NCI-H146 (cell line): ENCODE results near the gene FAM151A.

ENCODE experiments used
- DNase-seq: peaks from one replicate; lab custom pipeline; 2025; lab: John Stamatoyannopoulos, UW

Gene FAM151A

GRCh38 chr1:54604051-54604450 lies 19.3 kb downstream of the FAM151A start:
- DNase-seq = no peak

GRCh38 chr1:54603241-54603640 lies 20.1 kb downstream of the FAM151A start:
- DNase-seq = no peak

GRCh38 chr1:54602554-54602953 lies 20.8 kb downstream of the FAM151A start:
- no peak for DNase-seq

GRCh38 chr1:54601730-54602129 lies 21.6 kb downstream of the FAM151A start:
- DNase-seq = no peak

GRCh38 chr1:54600947-54601721 lies 22.2 kb downstream of the FAM151A start:
- no peak for DNase-seq

- no peak for DNase-seq
These were observed 24.0 kb downstream of the FAM151A start for GRCh38 chr1:54599211-54599823.

GRCh38 chr1:54597455-54598030 lies 25.8 kb downstream of the FAM151A start:
- no peak for DNase-seq

- no peak for DNase-seq
These were observed 26.6 kb downstream of the FAM151A start for GRCh38 chr1:54596756-54597155.

GRCh38 chr1:54595956-54596498 lies 27.3 kb downstream of the FAM151A start:
- DNase-seq = no peak

GRCh38 chr1:54594463-54594862 lies 28.9 kb downstream of the FAM151A start:
- DNase-seq = no peak

- DNase-seq = no peak
These were observed 29.7 kb downstream of the FAM151A start for GRCh38 chr1:54593571-54594160.

GRCh38 chr1:54591127-54591756 lies 32.1 kb downstream of the FAM151A start:
- DNase-seq = no peak

GRCh38 chr1:54588377-54588776 lies 34.9 kb downstream of the FAM151A start:
- no peak for DNase-seq

GRCh38 chr1:54585181-54586066 lies 37.9 kb downstream of the FAM151A start:
- DNase-seq = no peak

GRCh38 chr1:54584575-54584974 lies 38.8 kb downstream of the FAM151A start:
- no peak for DNase-seq

GRCh38 chr1:54583871-54584270 lies 39.5 kb downstream of the FAM151A start:
- no peak for DNase-seq

GRCh38 chr1:54583307-54583686 lies 40.0 kb downstream of the FAM151A start:
- DNase-seq = no peak

- DNase-seq = peak; percentile 82
These were observed 40.6 kb downstream of the FAM151A start for GRCh38 chr1:54582566-54583306.

- DNase-seq = no peak
These were observed 41.7 kb downstream of the FAM151A start for GRCh38 chr1:54581621-54582035.

GRCh38 chr1:54580856-54581550 lies 42.3 kb downstream of the FAM151A start:
- no peak for DNase-seq
